C4-2B (cell line): Measurements from ENCODE around the gene ERC2.

Experiments used
- H3K27ac ChIP-seq: fragments of 450-650 bp; 2 replicates; pipeline ENCODE4 v1.5.1; 2017
- CTCF ChIP-seq: fragments of 450-650 bp; conservative IDR thresholded peaks from 2 replicates; pipeline ENCODE4 v1.5.1; 2017; ENCODE audit warnings: mild to moderate bottlenecking
- ZFX ChIP-seq: fragments of 450-650 bp; IDR thresholded peaks from 2 replicates; pipeline ENCODE4 v1.6.1; 2017

Gene ERC2

GRCh38 chr3:55486857-55487380 is 981.3 kb downstream of the ERC2 start, which contains the start of gene WNT5A:
Gene WNT5A, minus strand, starts transcription at chr3:55487306. Its CDS starts 321 bp downstream, at chr3:55486985.
- TF ChIP-seq ZFX, result no peak
- TF ChIP-seq CTCF, result peak; percentile 28; the same call in 1 of the 2 replicates
- peak within 1 kb of the TSS; percentile 68 for H3K27ac ChIP-seq

GRCh38 chr3:55486101-55486856 is 982.0 kb downstream of the ERC2 start:
- no peak for TF ChIP-seq ZFX
- no peak for TF ChIP-seq CTCF
- H3K27ac ChIP-seq, result peak overlapping the region; percentile 68

- no peak overlapping the region; the same call in 1 of the 2 replicates for H3K27ac ChIP-seq
- no peak for TF ChIP-seq ZFX
- peak; percentile 76 for TF ChIP-seq CTCF
Measured at GRCh38 chr3:55484801-55485791, 983.2 kb downstream of the ERC2 start.

- no peak for TF ChIP-seq ZFX
- no peak for TF ChIP-seq CTCF
- H3K27ac ChIP-seq, result no peak overlapping the region; the same call in 1 of the 2 replicates
Measured at GRCh38 chr3:55484191-55484689, 984.0 kb downstream of the ERC2 start.

GRCh38 chr3:55483196-55484095 is 984.8 kb downstream of the ERC2 start:
- no peak overlapping the region for H3K27ac ChIP-seq

More at GRCh38 chr3:55483196-55484095, 984.8 kb downstream of the ERC2 start:
- no peak for TF ChIP-seq ZFX
- TF ChIP-seq CTCF, result no peak
